Activated T-cell treated with anti-CD3 and anti-CD28 coated beads, Interleukin-2, amount 50 U/mL, for 24 hours (primary cell): ENCODE results near the gene KLRF2.

Source experiments
- DNase-seq: peaks from one replicate; pipeline ENCODE4 v3.0.0-alpha.2; 2020
- H3K27ac Mint-ChIP-seq: 2 replicates; pipeline ENCODE4 v1.8.0; 2020; ENCODE audit warnings: mild to moderate bottlenecking, mixed read lengths
- H3K27me3 Mint-ChIP-seq: 2 replicates; pipeline ENCODE4 v1.8.0; 2020; ENCODE audit warnings: mixed read lengths
- H3K36me3 Mint-ChIP-seq: 2 replicates; pipeline ENCODE4 v1.8.0; 2020; ENCODE audit warnings: low read depth, mixed read lengths
- H3K4me1 Mint-ChIP-seq: 2 replicates; pipeline ENCODE4 v1.8.0; 2020; ENCODE audit warnings: low read depth, mixed read lengths
- H3K4me3 Mint-ChIP-seq: 2 replicates; pipeline ENCODE4 v1.8.0; 2020; ENCODE audit warnings: mild to moderate bottlenecking, moderate library complexity, mixed read lengths
- H3K9me3 Mint-ChIP-seq: 2 replicates; pipeline ENCODE4 v1.8.0; 2020; ENCODE audit warnings: mixed read lengths

KLRF2 gene, protein sequence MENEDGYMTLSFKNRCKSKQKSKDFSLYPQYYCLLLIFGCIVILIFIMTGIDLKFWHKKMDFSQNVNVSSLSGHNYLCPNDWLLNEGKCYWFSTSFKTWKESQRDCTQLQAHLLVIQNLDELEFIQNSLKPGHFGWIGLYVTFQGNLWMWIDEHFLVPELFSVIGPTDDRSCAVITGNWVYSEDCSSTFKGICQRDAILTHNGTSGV

DNA sequence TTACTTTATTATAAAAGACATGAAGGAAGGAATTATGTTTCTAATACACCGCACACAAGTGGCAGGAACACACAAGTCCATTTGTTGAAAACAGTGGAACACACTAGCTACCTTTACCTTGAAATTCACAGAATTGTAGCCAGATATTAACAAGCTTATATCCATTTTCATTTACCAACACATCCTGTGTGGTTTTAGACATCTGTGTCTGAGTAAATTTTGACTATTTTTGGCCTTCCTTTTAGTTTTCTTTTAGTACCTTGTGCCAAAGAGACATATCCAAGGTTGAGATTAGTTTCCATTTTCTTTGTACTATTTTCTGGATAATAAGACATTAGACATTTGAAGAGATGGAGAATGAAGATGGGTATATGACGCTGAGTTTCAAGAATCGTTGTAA lies at the start of gene KLRF2:
KLRF2 (plus strand) TSS at position 244 of the 400 bp plus-strand sequence; CDS start at position 351, 107 bp downstream.
- Mint-ChIP-seq H3K4me3 (no peak within 1 kb of the TSS), H3K27ac (no peak within 1 kb of the TSS), H3K4me1 (peaks cover 9% of the 10 kb centered on the region), H3K9me3 (no peaks in the 10 kb centered on the region), H3K36me3 (no peaks in the 10 kb centered on the region), H3K27me3 (no peaks in the 10 kb centered on the region)
- no peak for DNase-seq

DNA sequence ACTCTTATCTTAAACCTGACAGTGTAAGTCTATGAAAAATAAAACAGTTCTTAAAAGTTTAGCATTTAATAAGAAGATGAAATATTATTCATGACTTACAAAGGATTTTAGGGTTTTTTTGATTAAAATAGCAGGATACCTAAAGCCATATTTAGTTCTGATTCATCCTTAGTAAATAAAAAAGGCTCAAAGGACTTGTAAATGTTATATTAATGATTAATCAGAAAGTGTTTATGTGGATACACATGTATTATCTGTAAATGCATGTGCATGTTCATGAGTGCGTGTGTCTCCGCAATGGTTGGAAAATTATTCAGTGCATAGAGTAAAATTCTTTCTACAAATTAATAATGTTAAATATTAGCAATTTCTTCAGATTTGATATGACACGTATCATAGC lies 49.6 kb upstream of the KLRF2 start:
- Mint-ChIP-seq H3K36me3 (no peaks in the 10 kb centered on the region), H3K4me3 (no peak overlapping the region), H3K4me1 (no peaks in the 10 kb centered on the region), H3K27me3 (no peaks in the 10 kb centered on the region), H3K27ac (no peak overlapping the region), H3K9me3 (no peaks in the 10 kb centered on the region)
- no peak for DNase-seq

DNA sequence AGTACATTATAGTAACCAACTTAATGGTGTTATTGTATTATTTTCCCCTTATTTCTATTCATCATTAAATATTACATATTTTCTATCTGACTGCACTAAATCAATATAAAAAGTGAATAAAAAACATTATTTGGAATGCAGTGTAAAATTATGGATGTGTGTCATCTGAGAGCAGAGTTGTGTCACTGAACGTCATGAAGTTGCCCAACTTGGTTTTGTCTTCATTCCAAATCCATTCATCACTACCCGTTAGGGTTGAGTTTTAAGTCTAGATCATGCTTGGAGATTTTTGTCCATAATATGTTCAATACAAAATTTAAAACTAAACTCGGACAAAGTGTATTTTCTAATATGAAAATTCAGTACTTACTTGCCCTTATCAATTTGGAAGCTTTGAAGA lies 37.9 kb upstream of the KLRF2 start:
- peaks cover 28% of the 10 kb centered on the region for H3K9me3 Mint-ChIP-seq
- no peaks in the 10 kb centered on the region for H3K4me1 Mint-ChIP-seq
- no peak for DNase-seq
- no peak overlapping the region for H3K4me3 Mint-ChIP-seq
- H3K27ac Mint-ChIP-seq = no peak overlapping the region
- no peaks in the 10 kb centered on the region for H3K27me3 Mint-ChIP-seq
- no peaks in the 10 kb centered on the region for H3K36me3 Mint-ChIP-seq

DNA sequence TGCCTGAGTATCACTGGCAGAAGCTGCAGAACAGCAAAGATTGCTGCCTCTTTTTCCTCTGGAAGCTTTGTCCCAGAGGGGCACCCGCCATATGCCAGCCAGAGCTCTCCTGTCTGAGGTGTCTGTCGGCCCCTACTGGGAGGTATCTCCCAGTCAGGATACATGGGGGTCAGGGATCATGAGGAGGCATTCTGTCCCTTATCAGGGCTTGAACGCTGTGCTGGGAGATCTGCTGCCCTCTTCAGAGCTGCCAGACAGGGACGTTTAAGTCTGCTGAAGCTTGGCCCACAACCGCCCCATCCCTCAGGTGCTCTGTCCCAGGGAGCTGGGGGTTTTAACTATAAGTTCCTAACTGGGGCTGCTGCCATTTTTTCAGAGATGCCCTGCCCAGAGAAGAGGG lies 32.4 kb upstream of the KLRF2 start:
- Mint-ChIP-seq H3K4me1 (peaks cover 17% of the 10 kb centered on the region), H3K36me3 (peaks cover 38% of the 10 kb centered on the region), H3K27ac (no peak overlapping the region), H3K9me3 (peaks cover 32% of the 10 kb centered on the region), H3K27me3 (no peaks in the 10 kb centered on the region), H3K4me3 (no peak overlapping the region)
- DNase-seq = no peak

DNA sequence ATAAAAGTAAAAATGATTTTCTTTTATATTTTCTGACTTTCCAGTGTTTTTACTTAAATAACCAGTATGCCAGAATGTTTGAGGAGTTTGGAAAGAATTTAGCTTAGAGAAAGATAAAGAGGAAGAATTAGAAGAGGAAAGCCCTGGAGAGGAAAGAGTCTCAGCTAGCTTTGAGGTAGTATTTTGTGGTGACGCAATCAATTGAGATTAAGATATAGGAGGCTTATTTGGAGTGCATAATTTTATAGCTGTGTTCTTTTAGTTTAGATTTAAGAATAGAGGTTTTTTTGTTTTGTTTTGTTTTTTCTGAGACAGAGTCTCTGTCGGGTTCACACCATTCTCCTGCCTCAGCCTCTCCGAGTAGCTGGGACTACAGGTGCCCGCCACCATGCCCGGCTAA lies 30.2 kb upstream of the KLRF2 start:
- Mint-ChIP-seq H3K36me3 (peaks cover 55% of the 10 kb centered on the region), H3K4me1 (peaks cover 25% of the 10 kb centered on the region), H3K9me3 (peaks cover 19% of the 10 kb centered on the region), H3K27ac (no peak overlapping the region), H3K27me3 (no peaks in the 10 kb centered on the region), H3K4me3 (no peak overlapping the region)
- no peak for DNase-seq

DNA sequence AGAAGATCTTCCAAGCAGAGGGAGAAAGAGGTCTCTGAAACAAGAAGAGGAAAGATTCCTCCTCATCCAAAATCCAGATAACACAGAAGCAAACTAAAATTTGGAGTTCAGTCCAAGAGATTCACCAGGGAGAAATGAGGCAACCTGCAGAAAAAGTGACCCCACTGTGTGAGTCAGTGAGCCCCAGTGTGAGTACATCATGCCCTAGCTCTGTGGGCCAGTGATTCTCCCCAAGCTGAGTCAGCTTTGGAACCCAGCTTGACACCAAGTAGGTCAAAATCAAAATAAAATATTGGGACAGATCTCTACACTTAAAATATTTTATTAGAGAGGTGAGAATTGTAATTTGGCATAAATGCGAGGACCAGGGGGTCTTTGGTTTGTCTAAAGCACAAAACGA lies 29.4 kb upstream of the KLRF2 start:
- no peak overlapping the region for H3K27ac Mint-ChIP-seq
- H3K9me3 Mint-ChIP-seq = peaks cover 10% of the 10 kb centered on the region
- DNase-seq = no peak
- H3K36me3 Mint-ChIP-seq = peaks cover 63% of the 10 kb centered on the region
- peaks cover 30% of the 10 kb centered on the region for H3K4me1 Mint-ChIP-seq
- no peak overlapping the region for H3K4me3 Mint-ChIP-seq
- no peaks in the 10 kb centered on the region for H3K27me3 Mint-ChIP-seq

DNA sequence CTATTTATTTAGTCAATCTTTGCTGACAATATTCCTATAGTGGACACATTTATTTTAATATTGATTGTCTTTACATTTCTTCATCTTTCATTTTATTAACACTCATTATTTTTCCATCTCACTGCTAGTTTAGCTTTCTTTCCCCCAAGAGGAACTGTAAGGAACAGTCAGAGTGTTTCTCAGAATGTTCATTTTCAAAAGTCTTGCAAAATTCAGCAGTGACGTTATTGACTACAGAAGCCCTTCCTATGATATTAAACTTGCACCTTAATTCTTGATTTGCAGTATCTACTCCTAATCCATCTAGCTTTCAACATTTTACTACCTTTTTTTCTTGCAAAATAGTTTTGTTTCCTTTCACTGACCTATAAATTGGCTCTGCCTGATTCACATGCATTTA lies 25.1 kb upstream of the KLRF2 start:
- H3K4me3 Mint-ChIP-seq = no peak overlapping the region
- no peaks in the 10 kb centered on the region for H3K27me3 Mint-ChIP-seq
- H3K27ac Mint-ChIP-seq = no peak overlapping the region
- H3K9me3 Mint-ChIP-seq = no peaks in the 10 kb centered on the region
- H3K4me1 Mint-ChIP-seq = peaks cover 58% of the 10 kb centered on the region
- peaks cover 67% of the 10 kb centered on the region for H3K36me3 Mint-ChIP-seq
- DNase-seq = no peak

DNA sequence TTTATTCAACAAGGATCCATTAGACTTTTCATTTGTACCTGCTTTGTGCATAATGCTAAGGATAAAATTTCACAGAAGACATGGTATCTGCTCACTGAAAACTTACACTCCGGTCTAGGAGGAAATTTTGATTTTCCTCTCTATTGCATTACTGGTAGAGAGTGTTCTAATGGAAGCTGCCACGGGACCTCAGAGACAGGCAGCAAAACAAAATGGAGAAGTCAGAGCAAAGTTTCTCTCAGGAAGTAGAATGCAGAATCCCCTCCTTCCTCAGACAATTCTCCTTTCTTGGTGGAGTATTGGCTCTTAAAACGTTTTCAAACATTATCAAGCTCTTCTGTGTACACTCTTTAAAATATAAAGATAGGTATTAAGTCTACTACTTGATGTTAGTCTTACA lies 24.4 kb upstream of the KLRF2 start:
- no peak overlapping the region for H3K4me3 Mint-ChIP-seq
- no peak overlapping the region for H3K27ac Mint-ChIP-seq
- no peaks in the 10 kb centered on the region for H3K27me3 Mint-ChIP-seq
- H3K9me3 Mint-ChIP-seq = no peaks in the 10 kb centered on the region
- no peak for DNase-seq
- peaks cover 62% of the 10 kb centered on the region for H3K36me3 Mint-ChIP-seq
- peaks cover 64% of the 10 kb centered on the region for H3K4me1 Mint-ChIP-seq

DNA sequence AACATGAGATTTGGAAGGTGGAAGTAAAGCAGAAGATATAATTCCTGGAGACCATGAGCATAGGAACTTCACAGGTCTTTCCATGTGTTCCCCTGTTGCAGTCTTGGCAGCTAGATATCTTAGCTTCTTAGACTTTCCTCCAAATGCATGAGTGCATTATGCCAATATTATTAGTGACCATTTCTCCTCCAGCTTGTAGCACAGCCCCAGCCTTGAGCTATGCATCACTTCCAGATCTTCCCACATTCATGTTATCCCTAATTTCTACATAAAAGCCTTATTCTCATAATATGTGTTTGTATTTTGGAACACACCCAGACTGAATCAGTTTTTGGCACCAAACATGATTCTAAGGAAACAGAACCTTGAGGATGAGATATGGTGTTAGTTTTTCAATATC lies 23.2 kb upstream of the KLRF2 start:
- no peak for DNase-seq
- no peaks in the 10 kb centered on the region for H3K9me3 Mint-ChIP-seq
- peaks cover 65% of the 10 kb centered on the region for H3K4me1 Mint-ChIP-seq
- H3K27me3 Mint-ChIP-seq = no peaks in the 10 kb centered on the region
- peaks cover 58% of the 10 kb centered on the region for H3K36me3 Mint-ChIP-seq
- no peak overlapping the region for H3K27ac Mint-ChIP-seq
- H3K4me3 Mint-ChIP-seq = no peak overlapping the region

DNA sequence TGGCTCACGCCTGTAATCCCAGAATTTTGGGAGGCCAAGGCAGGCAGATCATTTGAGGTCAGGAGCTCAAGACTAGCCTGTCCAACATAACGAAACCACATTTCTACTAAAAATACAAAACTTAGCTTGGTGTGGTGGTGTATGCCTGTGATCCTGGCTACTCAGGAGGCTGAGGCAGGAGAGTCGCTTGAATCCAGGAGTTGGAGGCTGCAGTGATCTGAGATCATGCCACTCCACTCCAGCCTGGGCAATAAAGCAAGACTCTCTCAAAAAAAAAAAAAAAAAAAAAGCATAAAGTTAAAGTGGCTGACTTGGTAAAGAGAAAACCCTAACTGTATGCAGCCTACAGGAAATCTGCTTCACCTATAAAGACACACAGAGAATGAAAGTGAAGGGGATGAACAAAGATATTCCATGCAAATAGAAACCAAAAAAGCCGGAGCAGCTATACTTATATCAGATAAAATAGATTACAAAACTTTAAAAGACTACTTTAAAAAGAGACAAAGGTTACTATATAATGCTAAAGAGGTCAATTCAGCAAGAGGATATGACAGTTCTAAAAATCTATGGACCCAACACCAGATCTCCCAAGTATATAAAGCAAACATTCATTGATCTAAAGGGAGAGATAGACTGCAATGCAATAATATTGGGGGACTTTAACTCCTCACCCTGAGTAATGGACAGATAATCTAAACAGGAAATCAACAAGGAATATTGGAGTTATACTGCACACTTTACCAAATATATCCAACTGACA lies 16.2 kb upstream of the KLRF2 start:
- Mint-ChIP-seq H3K27ac (peak overlapping the region; percentile 89), H3K9me3 (no peaks in the 10 kb centered on the region), H3K4me3 (peak overlapping the region; percentile 75), H3K36me3 (peaks cover 32% of the 10 kb centered on the region), H3K4me1 (peaks cover 56% of the 10 kb centered on the region), H3K27me3 (no peaks in the 10 kb centered on the region)
- peak; percentile 45 for DNase-seq

DNA sequence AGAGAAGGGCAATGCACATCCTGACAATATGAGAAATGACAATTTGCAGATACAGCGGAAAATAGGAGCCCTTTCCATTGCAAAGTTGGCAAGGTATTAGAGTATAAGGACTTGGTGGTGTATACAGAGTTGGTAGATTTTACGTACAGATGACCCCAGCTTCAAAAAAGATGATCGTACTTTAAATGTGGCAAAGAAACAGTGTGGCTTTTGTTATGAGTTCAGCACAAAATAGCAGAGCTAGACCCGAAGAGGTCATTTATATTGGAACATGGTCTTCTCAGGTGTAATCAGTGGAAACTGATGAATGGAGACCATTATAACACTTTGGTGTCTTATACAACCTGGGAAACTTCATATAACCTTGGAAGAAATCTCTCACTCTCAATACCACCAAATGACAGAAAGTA lies 14.4 kb upstream of the KLRF2 start:
- H3K4me1 Mint-ChIP-seq = peaks cover 55% of the 10 kb centered on the region
- no peaks in the 10 kb centered on the region for H3K9me3 Mint-ChIP-seq
- peak overlapping the region; percentile 94 for H3K27ac Mint-ChIP-seq

DNA sequence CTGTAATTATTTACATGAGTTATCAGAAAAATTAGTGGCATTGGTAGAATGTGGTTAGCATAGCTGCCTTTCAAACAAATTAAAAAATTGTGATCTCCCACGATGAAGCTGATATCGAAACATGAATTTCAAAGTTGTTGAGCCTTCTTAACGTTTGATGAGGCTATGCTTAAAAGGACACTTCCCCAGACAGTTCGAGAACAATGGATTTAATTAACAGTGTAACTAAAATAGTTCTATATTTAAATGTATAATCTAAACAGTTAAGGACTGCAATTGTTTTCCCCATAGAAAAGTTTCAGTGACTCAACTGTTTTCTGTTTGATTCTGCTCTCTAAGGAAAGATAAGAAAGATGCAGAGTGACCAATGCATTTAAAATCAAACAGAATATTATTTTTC lies 13.8 kb upstream of the KLRF2 start:
- Mint-ChIP-seq H3K4me1 (peaks cover 54% of the 10 kb centered on the region), H3K27ac (peak overlapping the region; percentile 94), H3K9me3 (no peaks in the 10 kb centered on the region), H3K4me3 (peak overlapping the region; percentile 82), H3K36me3 (peaks cover 27% of the 10 kb centered on the region), H3K27me3 (no peaks in the 10 kb centered on the region)
- DNase-seq = no peak

More for the DNA sequence above, 14.4 kb upstream of the KLRF2 start:
- Mint-ChIP-seq H3K36me3 (peaks cover 28% of the 10 kb centered on the region), H3K4me3 (peak overlapping the region; percentile 82), H3K27me3 (no peaks in the 10 kb centered on the region)
- no peak for DNase-seq

DNA sequence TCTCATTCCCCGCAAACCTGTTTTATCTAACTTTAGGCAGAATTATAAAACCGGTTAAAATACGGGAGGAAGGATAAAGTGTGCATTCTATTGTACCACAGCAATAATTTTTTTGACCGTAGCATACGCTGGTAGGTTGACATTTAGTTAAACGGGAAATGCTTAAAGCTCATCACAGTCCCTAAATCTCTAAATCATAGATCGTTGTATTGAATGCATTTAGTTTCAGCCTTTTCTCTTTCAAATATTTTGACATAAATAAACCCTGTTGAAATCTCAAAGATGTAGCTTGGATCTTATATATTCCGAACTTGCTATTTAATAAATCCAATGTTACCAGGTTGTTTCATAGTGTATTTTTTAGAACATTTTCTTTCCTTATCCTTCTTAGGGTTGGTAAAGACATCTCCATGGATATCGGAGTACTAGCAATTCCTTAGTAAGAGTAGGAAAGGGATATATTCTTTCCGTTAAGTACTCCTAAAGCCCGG lies 12.9 kb upstream of the KLRF2 start:
- Mint-ChIP-seq H3K27me3 (no peaks in the 10 kb centered on the region), H3K27ac (peak overlapping the region; percentile 99), H3K4me1 (peaks cover 48% of the 10 kb centered on the region), H3K9me3 (no peaks in the 10 kb centered on the region), H3K36me3 (peaks cover 19% of the 10 kb centered on the region), H3K4me3 (peak overlapping the region; percentile 88)
- no peak for DNase-seq

DNA sequence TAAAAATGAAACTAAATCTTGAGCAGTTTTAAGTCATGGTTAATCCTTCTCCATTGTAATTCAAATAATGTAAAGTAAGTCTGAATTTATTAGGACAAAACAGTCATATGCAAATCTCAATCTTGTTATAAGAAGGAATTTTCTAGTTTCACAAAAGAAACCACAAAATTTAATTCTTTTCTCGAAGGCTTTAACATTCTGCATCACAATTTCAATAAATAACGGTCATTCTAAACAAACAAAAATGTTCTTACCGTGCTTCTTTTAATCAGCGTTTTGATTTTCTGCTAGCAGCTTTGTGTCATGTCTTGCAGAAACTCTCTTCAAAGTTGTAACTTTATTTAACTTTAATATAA lies 12.4 kb upstream of the KLRF2 start:
- H3K36me3 Mint-ChIP-seq = peaks cover 14% of the 10 kb centered on the region
- peaks cover 43% of the 10 kb centered on the region for H3K4me1 Mint-ChIP-seq
- H3K27me3 Mint-ChIP-seq = no peaks in the 10 kb centered on the region
- peak overlapping the region; percentile 99 for H3K27ac Mint-ChIP-seq
- H3K9me3 Mint-ChIP-seq = no peaks in the 10 kb centered on the region
- peak overlapping the region; percentile 88 for H3K4me3 Mint-ChIP-seq
- no peak for DNase-seq
